ENCODE data around the gene B3GALNT2.

GRCh38 chr1:235465066-235465465, 39.2 kb downstream of the B3GALNT2 start:
- TF ChIP-seq SUZ12 (IDR thresholded peaks at IDR 0.05; ENCODE audit: extremely low read depth, insufficient read depth, insufficient read length): no peak
- TF ChIP-seq YY1 (IDR thresholded peaks at IDR 0.05; ENCODE audit: insufficient read depth, insufficient read length): no peak
- TF ChIP-seq ZNF274 (IDR thresholded peaks at IDR 0.05; ENCODE audit: low read depth, low read length): no peak

Data from NT2/D1 (cell line).